B cell (primary cell): Measurements from ENCODE around the gene ZFR. TPM values are rescaled to one million over a fixed set of nuclear protein-coding genes. Genes with fewer than 3 reads are reported as not detected.

Source experiments
- ATAC-seq: fragments of 200-7000 bp; cut with Tn5 transposase; one replicate; pipeline ENCODE4 v1.10.0; 2021; ENCODE audit warnings: low read depth, mild to moderate bottlenecking, moderate number of reproducible peaks, moderate library complexity
- CTCF ChIA-PET: fragments of 350-600 bp; sonication (Branson Sonifier 250); formaldehyde crosslinking; loops from one replicate; lab custom pipeline; 2021; ENCODE audit warnings: antibody characterized with exemption, inconsistent platforms; lab: Charles Lee
- POLR2A ChIA-PET: fragments of 350-600 bp; sonication (Branson Sonifier 250); formaldehyde crosslinking; loops from one replicate; lab custom pipeline; 2021; ENCODE audit warnings: antibody characterized with exemption; lab: Charles Lee
- DNase-seq: peaks from one replicate; pipeline ENCODE4 v3.0.0; 2013
- H2AFZ ChIP-seq: 2 replicates; pipeline ENCODE4 v1.6.1; 2012; ENCODE audit warnings: mild to moderate bottlenecking, low read depth, low read length; ENCODE audit not compliant: insufficient read depth, poor library complexity, severe bottlenecking
- H3K27ac ChIP-seq, 2 donors: 1 replicate in 1 of 2; 2 replicates in 1 of 2; pipeline ENCODE4 v1.5.1; 2012 to 2013; ENCODE audit warnings: low read length in 2 of 2, mild to moderate bottlenecking in 2 of 2, moderate library complexity in 1 of 2
- H3K27me3 ChIP-seq, 4 experiments: fragments of 200-600 bp in 1 of 4; sonication (generic) in 1 of 4; replicated peaks in 1 of 4; 1 replicate in 2 of 4; 2 replicates in 2 of 4; pipeline versions ENCODE4 v1.6.1 to v1.7.0; 2013 to 2016; ENCODE audit warnings: low read length in 3 of 4, mild to moderate bottlenecking in 2 of 4, mixed read lengths in 1 of 4, moderate library complexity in 1 of 4; ENCODE audit not compliant: insufficient read depth in 4 of 4, control insufficient read depth in 3 of 4; ENCODE audit errors: control extremely low read depth in 1 of 4
- H3K36me3 ChIP-seq, 2 experiments: replicated peaks in 1 of 2; 1 replicate in 1 of 2; 2 replicates in 1 of 2; pipeline versions ENCODE4 v1.6.1 to v1.7.1; 2013; ENCODE audit warnings: low read length in 1 of 2; ENCODE audit not compliant: insufficient read depth in 2 of 2, control insufficient read depth in 1 of 2; ENCODE audit errors: control extremely low read depth in 1 of 2, extremely low read depth in 1 of 2
- H3K4me1 ChIP-seq, 2 donors: fragments of 200-600 bp in 1 of 2; sonication (generic) in 1 of 2; 1 replicate in 1 of 2; 2 replicates in 1 of 2; pipeline versions ENCODE4 v1.5.1 to v1.6.1; 2013 to 2017; ENCODE audit warnings: low read length in 2 of 2; ENCODE audit not compliant: control insufficient read depth in 2 of 2, insufficient read depth in 2 of 2
- H3K4me2 ChIP-seq: replicated peaks from 2 replicates; pipeline ENCODE3; 2012; ENCODE audit warnings: mild to moderate bottlenecking, low read depth, low read length; ENCODE audit not compliant: poor library complexity, severe bottlenecking
- H3K4me3 ChIP-seq, 5 experiments: fragments of 200-600 bp in 1 of 5; sonication (generic) in 1 of 5; 1 replicate in 3 of 5; 2 replicates in 2 of 5; pipeline versions ENCODE4 v1.5.1 to v1.7.0; 2011 to 2016; ENCODE audit warnings: low read length in 4 of 5, mild to moderate bottlenecking in 4 of 5, low read depth in 2 of 5, control low read depth in 1 of 5, moderate library complexity in 1 of 5; ENCODE audit not compliant: insufficient read depth in 1 of 5; ENCODE audit errors: control extremely low read depth in 1 of 5, extremely low read depth in 1 of 5
- H3K79me2 ChIP-seq: fragments of 200-600 bp; sonication (generic); one replicate; pipeline ENCODE4 v1.6.0; 2016; ENCODE audit warnings: low read length; ENCODE audit not compliant: control insufficient read depth, insufficient read depth
- H3K9ac ChIP-seq: fragments of 200-600 bp; sonication (generic); 2 replicates; pipeline ENCODE4 v1.6.1; 2017; ENCODE audit warnings: mild to moderate bottlenecking, low read length, moderate library complexity
- H3K9me3 ChIP-seq, 3 donors: one replicate each; pipeline versions ENCODE4 v1.6.1 to v1.7.1; 2013; ENCODE audit warnings: low read length in 2 of 3; ENCODE audit not compliant: control insufficient read depth in 2 of 3, insufficient read depth in 1 of 3; ENCODE audit errors: control extremely low read depth in 1 of 3
- H4K20me1 ChIP-seq: 2 replicates; pipeline ENCODE4 v1.6.0; 2012; ENCODE audit warnings: mild to moderate bottlenecking, low read length; ENCODE audit not compliant: insufficient read depth, control insufficient read depth, poor library complexity, severe bottlenecking
- H3K27ac Mint-ChIP-seq: one replicate; pipeline ENCODE4 v1.8.0; 2021; ENCODE audit warnings: mixed read lengths
- H3K27me3 Mint-ChIP-seq: one replicate; pipeline ENCODE4 v1.8.0; 2021; ENCODE audit warnings: mixed read lengths
- H3K4me1 Mint-ChIP-seq: one replicate; pipeline ENCODE4 v1.8.0; 2021; ENCODE audit warnings: mixed read lengths
- H3K4me3 Mint-ChIP-seq: one replicate; pipeline ENCODE4 v1.8.0; 2021; ENCODE audit warnings: mixed read lengths
- H3K9me3 Mint-ChIP-seq: one replicate; pipeline ENCODE4 v1.8.0; 2022; ENCODE audit warnings: mixed read lengths; ENCODE audit not compliant: insufficient read depth
- EZH2 ChIP-seq: IDR thresholded peaks from 2 replicates; pipeline ENCODE4 v1.6.1; 2012; ENCODE audit warnings: borderline replicate concordance, low read depth, mild to moderate bottlenecking, moderate library complexity, low read length; ENCODE audit not compliant: insufficient read depth, poor library complexity, severe bottlenecking
- WGBS: methylation state at CpG from one replicate; pipeline ENCODE4 v1.1.5; 2013; ENCODE audit warnings: missing lambda C conversion rate; ENCODE audit not compliant: insufficient coverage; 5-methylcytosine and 5-hydroxymethylcytosine counted together
- intact Hi-C: fragments of 100-400 bp; cut with micrococcal nuclease; formaldehyde crosslinking; loops from one replicate; pipeline ENCODE4 v1.10.0; 2022
- polyA plus RNA-seq: library from polyadenylated mRNA; depleted of rRNA; stranded (reverse); fragments of >200 nt; gene quantifications from 2 replicates; pipeline ENCODE4 v1.2.3, GENCODE V29; 2012
- total RNA-seq, 2 donors: library from RNA; stranded (reverse); fragments of 120-200 nt in 1 of 2; gene quantifications; 1 replicate in 1 of 2; 2 replicates in 1 of 2; pipeline versions ENCODE4 v1.2.3 to v1.2.4, GENCODE V29; 2013 to 2022
- TF ChIP-seq, protein P1 (sequence below): fragments of 200-600 bp; IDR thresholded peaks from one replicate; pipeline ENCODE4 v1.8.0; 2022; ENCODE audit warnings: antibody characterized with exemption, mild to moderate bottlenecking

The ZFR gene
- total and polyA plus RNA-seq, 2 donors (not counting 1 experiment from before 2014, with no cell fraction given): 31.4 to 69.0 TPM

DNA sequence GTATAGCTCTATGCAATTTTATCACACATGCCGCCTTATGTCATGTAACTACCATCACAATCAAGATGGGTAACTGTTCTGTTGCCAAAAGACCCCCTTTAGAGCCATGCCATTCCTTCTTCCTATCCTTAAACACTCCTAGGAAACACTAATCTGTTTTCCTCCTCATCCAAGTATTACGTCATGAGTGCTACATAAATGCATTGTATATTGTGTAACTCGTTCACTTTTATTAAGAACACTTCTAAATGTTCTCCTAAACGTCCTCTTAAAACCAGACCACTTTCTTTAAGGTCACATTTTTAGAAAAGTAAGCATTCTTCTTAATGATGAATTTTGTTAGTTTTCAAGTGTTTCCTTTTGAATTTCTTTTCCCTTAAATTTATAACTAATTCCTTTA lies 82.0 kb downstream of the ZFR start:
- ATAC-seq (no peak), DNase-seq (no peak)
- Histone ChIP-seq H3K27ac (no peak overlapping the region), H3K27me3 (no peaks in the 10 kb centered on the region), H2AFZ (no peak overlapping the region), H3K9me3 (no peaks in the 10 kb centered on the region), H3K36me3 (peaks cover 15 to 53% of the 10 kb centered on the region in 2 experiments), H3K4me1 (no peaks in the 10 kb centered on the region), H4K20me1 (no peaks in the 10 kb centered on the region), H3K79me2 (no peaks in the 10 kb centered on the region), H3K9ac (no peak overlapping the region), H3K4me2 (no peak overlapping the region), H3K4me3 (no peak overlapping the region)
- intact Hi-C loops: no loop called here
- Mint-ChIP-seq H3K4me1 (no peaks in the 10 kb centered on the region), H3K4me3 (no peak overlapping the region), H3K9me3 (no peaks in the 10 kb centered on the region), H3K27ac (no peak overlapping the region), H3K27me3 (no peaks in the 10 kb centered on the region)
- ChIA-PET POLR2A (no interaction called here), CTCF (interaction anchor here (0.6 kb wide), 1 partner anchor 23 kb away, joined by 7 read pairs; no protein-coding TSS in a partner anchor)
- no peak for TF ChIP-seq EZH2
- TF ChIP-seq, protein P1, sequence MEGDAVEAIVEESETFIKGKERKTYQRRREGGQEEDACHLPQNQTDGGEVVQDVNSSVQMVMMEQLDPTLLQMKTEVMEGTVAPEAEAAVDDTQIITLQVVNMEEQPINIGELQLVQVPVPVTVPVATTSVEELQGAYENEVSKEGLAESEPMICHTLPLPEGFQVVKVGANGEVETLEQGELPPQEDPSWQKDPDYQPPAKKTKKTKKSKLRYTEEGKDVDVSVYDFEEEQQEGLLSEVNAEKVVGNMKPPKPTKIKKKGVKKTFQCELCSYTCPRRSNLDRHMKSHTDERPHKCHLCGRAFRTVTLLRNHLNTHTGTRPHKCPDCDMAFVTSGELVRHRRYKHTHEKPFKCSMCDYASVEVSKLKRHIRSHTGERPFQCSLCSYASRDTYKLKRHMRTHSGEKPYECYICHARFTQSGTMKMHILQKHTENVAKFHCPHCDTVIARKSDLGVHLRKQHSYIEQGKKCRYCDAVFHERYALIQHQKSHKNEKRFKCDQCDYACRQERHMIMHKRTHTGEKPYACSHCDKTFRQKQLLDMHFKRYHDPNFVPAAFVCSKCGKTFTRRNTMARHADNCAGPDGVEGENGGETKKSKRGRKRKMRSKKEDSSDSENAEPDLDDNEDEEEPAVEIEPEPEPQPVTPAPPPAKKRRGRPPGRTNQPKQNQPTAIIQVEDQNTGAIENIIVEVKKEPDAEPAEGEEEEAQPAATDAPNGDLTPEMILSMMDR: no peak
- no CpG with 5 or more reads among the region's 4 CpGs for WGBS

DNA sequence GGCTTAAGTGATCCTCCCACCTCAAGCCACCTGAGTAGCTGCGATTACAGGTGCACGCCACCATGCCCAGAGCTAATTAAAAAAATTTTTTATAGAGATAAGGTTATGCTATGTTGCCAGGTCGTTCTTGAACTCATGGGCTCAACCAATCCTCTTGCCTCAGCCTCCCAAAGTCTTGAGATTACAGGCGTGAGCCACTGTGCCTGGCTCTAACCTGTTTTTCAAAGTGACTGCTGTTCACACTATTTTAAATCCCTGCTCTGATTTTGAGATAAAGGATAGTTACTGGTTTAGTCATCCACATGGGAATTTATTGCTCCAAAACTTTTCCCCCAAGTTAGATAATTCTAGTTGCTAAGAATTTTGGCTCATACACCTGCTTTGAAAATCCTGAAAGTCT lies 83.6 kb downstream of the ZFR start:
- peaks cover 19 to 58% of the 10 kb centered on the region in 2 experiments for H3K36me3 ChIP-seq
- no peak overlapping the region for H3K9ac ChIP-seq
- H4K20me1 ChIP-seq: no peaks in the 10 kb centered on the region
- intact Hi-C loops: no loop called here
- no peaks in the 10 kb centered on the region for H3K9me3 Mint-ChIP-seq
- H3K9me3 ChIP-seq: no peaks in the 10 kb centered on the region
- POLR2A ChIA-PET: no interaction called here
- no peak for DNase-seq
- WGBS: no CpG with 5 or more reads among the region's 4 CpGs
- no peaks in the 10 kb centered on the region for H3K79me2 ChIP-seq
- H3K4me2 ChIP-seq: no peak overlapping the region
- H3K4me1 ChIP-seq: no peaks in the 10 kb centered on the region
- no peak for ATAC-seq
- H3K4me3 Mint-ChIP-seq: no peak overlapping the region
- H3K27ac ChIP-seq: no peak overlapping the region
- no peak overlapping the region for H2AFZ ChIP-seq
- H3K27me3 Mint-ChIP-seq: no peaks in the 10 kb centered on the region
- H3K27me3 ChIP-seq: no peaks in the 10 kb centered on the region
- H3K4me1 Mint-ChIP-seq: no peaks in the 10 kb centered on the region
- no peak overlapping the region for H3K4me3 ChIP-seq
- no peak overlapping the region for H3K27ac Mint-ChIP-seq
- CTCF ChIA-PET: interaction anchor here (1.0 kb wide), 1 partner anchor 11 kb away, joined by 3 read pairs; no protein-coding TSS in a partner anchor
- TF ChIP-seq, protein P1: no peak
- TF ChIP-seq EZH2: no peak
